ENCODE data around the gene GGTA1.
"Not testable (repeated sequence)": the region's sequence is repeated elsewhere in the genome, so short reads cannot be mapped to it uniquely, and the experiment has no call there.

The GGTA1 gene

GRCh38 chr9:121455527-121456239 lies 44.0 kb downstream of the GGTA1 start:
- DNase-seq, result no peak

GRCh38 chr9:121454972-121455371 lies 44.7 kb downstream of the GGTA1 start:
- no peak for DNase-seq

- DNase-seq, result no peak
Measured at GRCh38 chr9:121453232-121453892, 46.3 kb downstream of the GGTA1 start.

GRCh38 chr9:121452085-121452484 lies 47.6 kb downstream of the GGTA1 start:
- no peak for DNase-seq

- DNase-seq, result no peak
Measured at GRCh38 chr9:121451586-121451985, 48.1 kb downstream of the GGTA1 start.

- DNase-seq, result no peak
Measured at GRCh38 chr9:121450241-121450640, 49.4 kb downstream of the GGTA1 start.

- no peak for DNase-seq
Measured at GRCh38 chr9:121449786-121450185, 49.9 kb downstream of the GGTA1 start.

GRCh38 chr9:121447321-121447834 lies 52.3 kb downstream of the GGTA1 start:
- no peak for DNase-seq

- no peak for DNase-seq
Measured at GRCh38 chr9:121445986-121446385, 53.7 kb downstream of the GGTA1 start.

- no peak for DNase-seq
Measured at GRCh38 chr9:121443981-121444380, 55.7 kb downstream of the GGTA1 start.

GRCh38 chr9:121441165-121441564 lies 58.5 kb downstream of the GGTA1 start:
- no peak for DNase-seq

GRCh38 chr9:121439711-121440664 lies 59.7 kb downstream of the GGTA1 start:
- no peak for DNase-seq

- DNase-seq, result no peak
Measured at GRCh38 chr9:121439016-121439415, 60.6 kb downstream of the GGTA1 start.

- DNase-seq, result no peak
Measured at GRCh38 chr9:121437891-121438290, 61.8 kb downstream of the GGTA1 start.

- not testable (repeated sequence) for DNase-seq
Measured at GRCh38 chr9:121437046-121437445, 62.6 kb downstream of the GGTA1 start.

- DNase-seq, result no peak
Measured at GRCh38 chr9:121434969-121435368, 64.7 kb downstream of the GGTA1 start.

- no peak for DNase-seq
Measured at GRCh38 chr9:121427899-121428298, 71.7 kb downstream of the GGTA1 start.

- no peak for DNase-seq
Measured at GRCh38 chr9:121424024-121424432, 75.6 kb downstream of the GGTA1 start.

GRCh38 chr9:121411993-121412392 lies 87.7 kb downstream of the GGTA1 start:
- no peak for DNase-seq

GRCh38 chr9:121405899-121406298 lies 93.7 kb downstream of the GGTA1 start:
- no peak for DNase-seq

Data from activated CD4-positive, CD25-positive, alpha-beta regulatory T cell (primary cell).